Neural cell (in vitro differentiated cells): ENCODE results near the gene TMEM54. TPM values are rescaled to one million over a fixed set of nuclear protein-coding genes. Genes with fewer than 3 reads are reported as not detected.
A peak's percentile ranks its signal among the peaks of the same experiment; 100 is the strongest.

Experiments used
- H2AFZ ChIP-seq: fragments of 200-600, 300-800 bp; sonication (generic), shearing (Covaris generic); 2 replicates; pipeline ENCODE4 v1.6.0; 2014; ENCODE audit warnings: low read depth, mild to moderate bottlenecking, antibody characterized with exemption, low read length, moderate library complexity
- H3F3A ChIP-seq: fragments of 200-600 bp; shearing (Covaris generic); 2 replicates; pipeline ENCODE4 v1.6.1; 2016; ENCODE audit warnings: mild to moderate bottlenecking, moderate library complexity, mixed read lengths, antibody characterized with exemption, low read length; ENCODE audit not compliant: insufficient read depth, poor library complexity, severe bottlenecking
- H3K27ac ChIP-seq: fragments of 200-600, 300-800 bp; sonication (generic), shearing (Covaris generic); 2 replicates; pipeline ENCODE4 v1.5.1; 2014; ENCODE audit warnings: mild to moderate bottlenecking, low read length, moderate library complexity
- H3K27me3 ChIP-seq: fragments of 300-800, 200-600 bp; sonication (generic), shearing (Covaris generic); 2 replicates; pipeline ENCODE4 v1.6.0; 2014; ENCODE audit warnings: mild to moderate bottlenecking, low read depth, low read length, moderate library complexity; ENCODE audit not compliant: insufficient read depth
- H3K36me3 ChIP-seq: fragments of 300-800, 200-600 bp; sonication (generic), shearing (Covaris generic); 2 replicates; pipeline ENCODE4 v1.5.1; 2014; ENCODE audit warnings: mild to moderate bottlenecking, antibody characterized with exemption, low read length, moderate library complexity; ENCODE audit not compliant: insufficient read depth
- H3K4me2 ChIP-seq: fragments of 300-800, 200-600 bp; sonication (generic), shearing (Covaris generic); 2 replicates; pipeline ENCODE4 v1.6.0; 2014; ENCODE audit warnings: mild to moderate bottlenecking, low read length
- H3K4me3 ChIP-seq: fragments of 300-800, 200-600 bp; sonication (generic), shearing (Covaris generic); 2 replicates; pipeline ENCODE4 v1.5.1; 2014; ENCODE audit warnings: mild to moderate bottlenecking, low read length, moderate library complexity
- H3K79me2 ChIP-seq: fragments of 200-600 bp; shearing (Covaris generic); replicated peaks from 2 replicates; pipeline ENCODE4 v1.6.0; 2014; ENCODE audit warnings: mild to moderate bottlenecking, low read length, moderate library complexity; ENCODE audit not compliant: insufficient read depth
- H3K9ac ChIP-seq: fragments of 300-800, 200-600 bp; sonication (generic), shearing (Covaris generic); 2 replicates; pipeline ENCODE4 v1.6.1; 2016; ENCODE audit warnings: mild to moderate bottlenecking, low read length, mixed read lengths
- H3K9me2 ChIP-seq: fragments of 200-600 bp; shearing (Covaris generic); 2 replicates; pipeline ENCODE4 v1.6.1; 2016; ENCODE audit warnings: mild to moderate bottlenecking, low read length, mixed read lengths; ENCODE audit not compliant: insufficient read depth
- H3K9me3 ChIP-seq: fragments of 200-600, 300-800 bp; sonication (generic), shearing (Covaris generic); 2 replicates; pipeline ENCODE4 v1.6.1; 2016; ENCODE audit warnings: mild to moderate bottlenecking, mixed run types, low read length, moderate library complexity, mixed read lengths
- H4K20me1 ChIP-seq: fragments of 200-600 bp; shearing (Covaris generic); 2 replicates; pipeline ENCODE4 v1.6.1; 2016; ENCODE audit warnings: mild to moderate bottlenecking, mixed run types; ENCODE audit not compliant: insufficient read depth
- EP300 ChIP-seq: fragments of 450-650 bp; conservative IDR thresholded peaks from 2 replicates; pipeline ENCODE4 v1.6.1; 2014; ENCODE audit warnings: antibody characterized with exemption, mild to moderate bottlenecking, moderate library complexity; ENCODE audit not compliant: poor library complexity, severe bottlenecking
- EZH2 ChIP-seq: fragments of 200-600, 300-800 bp; shearing (Covaris generic), sonication (generic); IDR thresholded peaks from 2 replicates; pipeline ENCODE4 v1.6.1; 2014; ENCODE audit warnings: antibody characterized with exemption, low read length, borderline replicate concordance, mild to moderate bottlenecking; ENCODE audit not compliant: insufficient read depth, poor library complexity, severe bottlenecking
- MXI1 ChIP-seq: fragments of 450-650 bp; conservative IDR thresholded peaks from 2 replicates; pipeline ENCODE4 v1.6.1; 2014; ENCODE audit warnings: antibody characterized with exemption, mild to moderate bottlenecking; ENCODE audit not compliant: poor library complexity, severe bottlenecking
- POLR2AphosphoS5 ChIP-seq: IDR thresholded peaks from 2 replicates; pipeline ENCODE4 v1.6.1; 2012
- RAD21 ChIP-seq: fragments of 450-650 bp; conservative IDR thresholded peaks from 2 replicates; pipeline ENCODE4 v1.6.1; 2014; ENCODE audit warnings: antibody characterized with exemption, mild to moderate bottlenecking, moderate library complexity
- SMC3 ChIP-seq: fragments of 450-650 bp; conservative IDR thresholded peaks from 2 replicates; pipeline ENCODE4 v1.6.1; 2014; ENCODE audit warnings: antibody characterized with exemption, mild to moderate bottlenecking, moderate library complexity; ENCODE audit not compliant: poor library complexity
- TAF1 ChIP-seq: IDR thresholded peaks from 2 replicates; pipeline ENCODE4 v1.6.1; 2012; ENCODE audit warnings: low read depth
- polyA plus RNA-seq: library from polyadenylated mRNA; depleted of rRNA; stranded (reverse); fragments of >200 nt; gene quantifications from 2 replicates; pipeline ENCODE4 v1.2.3, GENCODE V29; 2014
- TF ChIP-seq, protein P1 (sequence below): fragments of 450-650 bp; IDR thresholded peaks from 2 replicates; pipeline ENCODE4 v1.5.1; 2014; ENCODE audit warnings: antibody characterized with exemption, mild to moderate bottlenecking, moderate library complexity; ENCODE audit not compliant: poor library complexity, severe bottlenecking
- TF ChIP-seq, protein P2 (sequence below): IDR thresholded peaks from 2 replicates; pipeline ENCODE4 v1.6.1; 2012; ENCODE audit warnings: borderline replicate concordance

Gene TMEM54
- polyA plus RNA-seq, 1 donor from 2014 or later: not detected

DNA sequence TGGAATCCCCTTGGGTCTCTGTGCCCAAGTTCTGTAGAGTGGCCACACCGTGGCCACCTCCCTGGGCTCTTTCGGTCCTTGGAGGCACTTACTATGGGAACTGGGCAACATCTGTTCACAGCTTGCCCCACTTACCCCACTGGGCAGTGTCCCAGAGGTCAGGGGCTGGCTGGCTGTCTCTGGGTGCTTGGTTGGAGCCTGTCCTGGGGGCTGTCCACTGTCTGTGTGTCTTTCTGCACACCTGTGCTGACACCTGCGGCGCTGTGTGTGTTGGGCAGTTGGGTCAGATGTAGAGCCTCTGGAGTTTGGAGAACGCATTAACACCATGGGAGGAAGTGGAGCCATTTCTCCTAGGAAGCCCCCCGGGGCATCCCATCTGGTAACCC lies 1.3 kb upstream of the TMEM54 start:
- Histone ChIP-seq H3K4me3 (no peak overlapping the region), H4K20me1 (no peaks in the 10 kb centered on the region), H3K36me3 (no peaks in the 10 kb centered on the region), H3K79me2 (no peaks in the 10 kb centered on the region), H3K9me2 (no peaks in the 10 kb centered on the region), H3K9me3 (no peaks in the 10 kb centered on the region), H3F3A (no peaks in the 10 kb centered on the region), H3K9ac (no peak overlapping the region), H3K27me3 (peaks cover 36% of the 10 kb centered on the region), H3K27ac (no peak overlapping the region), H3K4me2 (no peak overlapping the region), H2AFZ (no peak overlapping the region)
- TF ChIP-seq MXI1 (no peak), EP300 (no peak), RAD21 (no peak), POLR2AphosphoS5 (no peak), EZH2 (no peak)
- TF ChIP-seq, protein P1, sequence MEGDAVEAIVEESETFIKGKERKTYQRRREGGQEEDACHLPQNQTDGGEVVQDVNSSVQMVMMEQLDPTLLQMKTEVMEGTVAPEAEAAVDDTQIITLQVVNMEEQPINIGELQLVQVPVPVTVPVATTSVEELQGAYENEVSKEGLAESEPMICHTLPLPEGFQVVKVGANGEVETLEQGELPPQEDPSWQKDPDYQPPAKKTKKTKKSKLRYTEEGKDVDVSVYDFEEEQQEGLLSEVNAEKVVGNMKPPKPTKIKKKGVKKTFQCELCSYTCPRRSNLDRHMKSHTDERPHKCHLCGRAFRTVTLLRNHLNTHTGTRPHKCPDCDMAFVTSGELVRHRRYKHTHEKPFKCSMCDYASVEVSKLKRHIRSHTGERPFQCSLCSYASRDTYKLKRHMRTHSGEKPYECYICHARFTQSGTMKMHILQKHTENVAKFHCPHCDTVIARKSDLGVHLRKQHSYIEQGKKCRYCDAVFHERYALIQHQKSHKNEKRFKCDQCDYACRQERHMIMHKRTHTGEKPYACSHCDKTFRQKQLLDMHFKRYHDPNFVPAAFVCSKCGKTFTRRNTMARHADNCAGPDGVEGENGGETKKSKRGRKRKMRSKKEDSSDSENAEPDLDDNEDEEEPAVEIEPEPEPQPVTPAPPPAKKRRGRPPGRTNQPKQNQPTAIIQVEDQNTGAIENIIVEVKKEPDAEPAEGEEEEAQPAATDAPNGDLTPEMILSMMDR: no peak

DNA sequence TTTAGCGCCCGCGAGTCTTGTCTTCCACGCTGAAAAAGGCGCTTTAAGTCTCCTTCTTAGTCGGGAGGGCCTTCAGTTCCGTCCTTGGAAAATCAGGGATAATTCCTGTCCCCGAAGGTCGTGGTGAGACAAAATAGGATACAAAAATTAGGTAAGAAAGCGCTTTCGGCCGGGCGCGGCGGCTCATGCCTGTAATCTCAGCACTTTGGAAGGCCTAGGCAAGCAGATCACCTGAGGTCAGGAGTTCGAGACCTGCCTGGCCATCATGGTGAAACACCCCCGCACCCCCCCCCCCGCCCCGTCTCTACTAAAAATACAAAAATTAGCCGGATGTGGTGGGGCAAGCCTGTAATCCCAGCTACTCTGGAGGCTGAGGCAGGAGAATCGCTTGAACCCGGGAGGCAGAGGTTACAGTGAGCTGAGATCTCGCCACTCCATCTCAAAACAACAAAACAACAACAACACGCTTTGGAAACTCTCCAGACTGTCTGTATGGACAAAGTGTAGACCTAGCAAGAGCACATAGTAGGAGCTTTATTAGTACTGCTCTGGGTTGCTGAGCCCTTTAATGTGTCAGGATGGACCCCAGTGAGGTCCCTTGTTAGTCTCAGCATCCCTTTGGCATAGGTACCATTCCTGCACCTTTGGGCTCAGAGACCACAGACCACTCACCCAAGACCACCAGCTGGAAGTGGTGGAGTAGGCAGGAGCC lies 790 bp upstream of the TMEM54 start:
- H3K9ac ChIP-seq: no peak overlapping the region
- TF ChIP-seq, protein P2, sequence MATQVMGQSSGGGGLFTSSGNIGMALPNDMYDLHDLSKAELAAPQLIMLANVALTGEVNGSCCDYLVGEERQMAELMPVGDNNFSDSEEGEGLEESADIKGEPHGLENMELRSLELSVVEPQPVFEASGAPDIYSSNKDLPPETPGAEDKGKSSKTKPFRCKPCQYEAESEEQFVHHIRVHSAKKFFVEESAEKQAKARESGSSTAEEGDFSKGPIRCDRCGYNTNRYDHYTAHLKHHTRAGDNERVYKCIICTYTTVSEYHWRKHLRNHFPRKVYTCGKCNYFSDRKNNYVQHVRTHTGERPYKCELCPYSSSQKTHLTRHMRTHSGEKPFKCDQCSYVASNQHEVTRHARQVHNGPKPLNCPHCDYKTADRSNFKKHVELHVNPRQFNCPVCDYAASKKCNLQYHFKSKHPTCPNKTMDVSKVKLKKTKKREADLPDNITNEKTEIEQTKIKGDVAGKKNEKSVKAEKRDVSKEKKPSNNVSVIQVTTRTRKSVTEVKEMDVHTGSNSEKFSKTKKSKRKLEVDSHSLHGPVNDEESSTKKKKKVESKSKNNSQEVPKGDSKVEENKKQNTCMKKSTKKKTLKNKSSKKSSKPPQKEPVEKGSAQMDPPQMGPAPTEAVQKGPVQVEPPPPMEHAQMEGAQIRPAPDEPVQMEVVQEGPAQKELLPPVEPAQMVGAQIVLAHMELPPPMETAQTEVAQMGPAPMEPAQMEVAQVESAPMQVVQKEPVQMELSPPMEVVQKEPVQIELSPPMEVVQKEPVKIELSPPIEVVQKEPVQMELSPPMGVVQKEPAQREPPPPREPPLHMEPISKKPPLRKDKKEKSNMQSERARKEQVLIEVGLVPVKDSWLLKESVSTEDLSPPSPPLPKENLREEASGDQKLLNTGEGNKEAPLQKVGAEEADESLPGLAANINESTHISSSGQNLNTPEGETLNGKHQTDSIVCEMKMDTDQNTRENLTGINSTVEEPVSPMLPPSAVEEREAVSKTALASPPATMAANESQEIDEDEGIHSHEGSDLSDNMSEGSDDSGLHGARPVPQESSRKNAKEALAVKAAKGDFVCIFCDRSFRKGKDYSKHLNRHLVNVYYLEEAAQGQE: no peak
- TF ChIP-seq MXI1 (no peak), TAF1 (no peak), EP300 (no peak), EZH2 (no peak), SMC3 (no peak)
- TF ChIP-seq, protein P1: no peak
- no peaks in the 10 kb centered on the region for H3K79me2 ChIP-seq
- H3F3A ChIP-seq: no peaks in the 10 kb centered on the region
- H3K4me3 ChIP-seq: peak overlapping the region; percentile 56
- no peaks in the 10 kb centered on the region for H3K9me2 ChIP-seq
- H3K27me3 ChIP-seq: peaks cover 36% of the 10 kb centered on the region
- H2AFZ ChIP-seq: no peak overlapping the region
- H3K27ac ChIP-seq: no peak overlapping the region
- no peaks in the 10 kb centered on the region for H4K20me1 ChIP-seq
- no peaks in the 10 kb centered on the region for H3K9me3 ChIP-seq
- no peaks in the 10 kb centered on the region for H3K36me3 ChIP-seq
- H3K4me2 ChIP-seq: no peak overlapping the region
